Neural crest cell (in vitro differentiated cells): Measurements from ENCODE around the gene TCP10L. TPM values are rescaled to one million over a fixed set of nuclear protein-coding genes. Genes with fewer than 3 reads are reported as not detected.

Source experiments
- DNase-seq: peaks from one replicate; pipeline ENCODE4 v3.0.0; 2021; ENCODE audit warnings: low read depth, mixed read lengths, low spot score
- H3K27ac Mint-ChIP-seq: one replicate; pipeline ENCODE4 v1.8.0; 2021; ENCODE audit warnings: mild to moderate bottlenecking, mixed read lengths; ENCODE audit not compliant: unreplicated experiment
- H3K27me3 Mint-ChIP-seq: 2 replicates; pipeline ENCODE4 v1.8.0; 2021; ENCODE audit warnings: low read depth, mild to moderate bottlenecking, mixed read lengths
- H3K36me3 Mint-ChIP-seq: 2 replicates; pipeline ENCODE4 v1.8.0; 2021; ENCODE audit warnings: low read depth, mild to moderate bottlenecking, mixed read lengths
- H3K4me1 Mint-ChIP-seq: 2 replicates; pipeline ENCODE4 v1.8.0; 2021; ENCODE audit warnings: mixed read lengths
- H3K4me3 Mint-ChIP-seq: one replicate; pipeline ENCODE4 v1.8.0; 2021; ENCODE audit warnings: mild to moderate bottlenecking, mixed read lengths
- H3K9me3 Mint-ChIP-seq: 2 replicates; pipeline ENCODE4 v1.8.0; 2021; ENCODE audit warnings: mixed read lengths
- total RNA-seq: library from RNA; stranded (reverse); gene quantifications from 2 replicates; pipeline ENCODE4 v1.2.1, GENCODE V29; 2021
- TF ChIP-seq, protein P1 (sequence below): fragments of 200-600 bp; sonication (generic); conservative IDR thresholded peaks from 2 replicates; pipeline ENCODE4 v1.5.0; 2021; ENCODE audit warnings: antibody characterized with exemption, mild to moderate bottlenecking

TCP10L gene
- total RNA-seq, 1 donor from 2014 or later = 1.7 TPM

DNA sequence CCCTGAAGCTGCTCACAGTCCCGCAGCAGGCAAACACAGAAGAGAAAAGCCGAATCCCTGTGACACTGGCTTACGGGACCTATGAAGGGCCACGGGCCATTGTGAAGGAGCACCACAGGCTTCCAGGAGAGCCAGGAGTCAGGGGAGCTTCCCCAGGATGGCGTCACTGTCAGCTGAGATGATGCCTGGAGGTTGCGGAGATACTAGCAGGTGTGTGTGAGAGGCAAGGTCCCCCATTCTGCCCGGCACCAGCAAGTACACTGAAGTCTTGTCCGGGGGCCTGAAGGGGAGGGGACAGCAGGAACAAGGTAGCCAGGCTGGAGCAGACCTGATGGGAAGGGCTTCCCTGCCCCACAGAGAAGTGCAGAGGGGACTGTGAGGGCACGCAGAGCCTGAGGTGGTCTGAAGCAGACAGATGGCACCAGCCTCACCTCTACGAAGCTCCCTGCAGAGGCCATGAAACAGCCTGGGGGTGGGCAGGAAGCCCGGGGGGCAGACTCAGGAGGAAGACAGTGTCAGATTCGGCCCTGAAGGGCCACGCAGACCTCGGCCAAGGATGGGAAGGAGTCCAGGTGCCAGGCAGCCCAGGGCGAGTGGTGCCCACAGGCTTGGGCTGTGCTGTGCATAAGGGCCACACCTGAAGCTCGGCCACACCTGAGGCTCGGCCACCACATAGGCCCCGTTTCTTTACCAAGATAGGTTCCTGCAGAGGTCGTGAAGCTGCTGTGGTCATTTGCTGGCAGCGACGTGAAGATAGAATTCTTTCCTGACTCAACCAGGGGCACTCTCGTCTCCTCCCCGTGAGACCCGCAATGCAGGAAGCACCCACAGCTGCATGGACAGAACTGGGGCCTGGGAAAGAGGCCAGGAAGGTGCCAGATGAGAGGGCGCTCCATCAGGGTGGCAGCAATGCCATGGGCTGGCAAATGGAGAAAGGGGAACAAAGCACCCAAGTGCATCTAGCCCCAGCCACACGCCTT lies 10.1 kb downstream of the TCP10L start:
- TF ChIP-seq, protein P1, sequence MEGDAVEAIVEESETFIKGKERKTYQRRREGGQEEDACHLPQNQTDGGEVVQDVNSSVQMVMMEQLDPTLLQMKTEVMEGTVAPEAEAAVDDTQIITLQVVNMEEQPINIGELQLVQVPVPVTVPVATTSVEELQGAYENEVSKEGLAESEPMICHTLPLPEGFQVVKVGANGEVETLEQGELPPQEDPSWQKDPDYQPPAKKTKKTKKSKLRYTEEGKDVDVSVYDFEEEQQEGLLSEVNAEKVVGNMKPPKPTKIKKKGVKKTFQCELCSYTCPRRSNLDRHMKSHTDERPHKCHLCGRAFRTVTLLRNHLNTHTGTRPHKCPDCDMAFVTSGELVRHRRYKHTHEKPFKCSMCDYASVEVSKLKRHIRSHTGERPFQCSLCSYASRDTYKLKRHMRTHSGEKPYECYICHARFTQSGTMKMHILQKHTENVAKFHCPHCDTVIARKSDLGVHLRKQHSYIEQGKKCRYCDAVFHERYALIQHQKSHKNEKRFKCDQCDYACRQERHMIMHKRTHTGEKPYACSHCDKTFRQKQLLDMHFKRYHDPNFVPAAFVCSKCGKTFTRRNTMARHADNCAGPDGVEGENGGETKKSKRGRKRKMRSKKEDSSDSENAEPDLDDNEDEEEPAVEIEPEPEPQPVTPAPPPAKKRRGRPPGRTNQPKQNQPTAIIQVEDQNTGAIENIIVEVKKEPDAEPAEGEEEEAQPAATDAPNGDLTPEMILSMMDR = no peak
- Mint-ChIP-seq H3K27me3 (no peaks in the 10 kb centered on the region), H3K27ac (peak overlapping the region; percentile 88), H3K9me3 (no peaks in the 10 kb centered on the region), H3K4me1 (peaks cover 9% of the 10 kb centered on the region), H3K36me3 (no peaks in the 10 kb centered on the region), H3K4me3 (no peak overlapping the region)
- no peak for DNase-seq

GRCh38 chr21:32572574-32573420 lies 12.5 kb downstream of the TCP10L start:
- H3K4me1 Mint-ChIP-seq = peaks cover 24% of the 10 kb centered on the region
- H3K4me3 Mint-ChIP-seq = no peak overlapping the region
- no peak for DNase-seq
- H3K27me3 Mint-ChIP-seq = no peaks in the 10 kb centered on the region
- no peak overlapping the region for H3K27ac Mint-ChIP-seq
- TF ChIP-seq, protein P1 = no peak
- H3K9me3 Mint-ChIP-seq = no peaks in the 10 kb centered on the region
- peaks cover under 1% of the 10 kb centered on the region for H3K36me3 Mint-ChIP-seq

- H3K4me3 Mint-ChIP-seq = peak overlapping the region; percentile 93
- TF ChIP-seq, protein P1 = no peak
- peaks cover 2% of the 10 kb centered on the region for H3K9me3 Mint-ChIP-seq
- H3K27ac Mint-ChIP-seq = no peak overlapping the region
- H3K27me3 Mint-ChIP-seq = no peaks in the 10 kb centered on the region
- DNase-seq = no peak
- peaks cover 16% of the 10 kb centered on the region for H3K36me3 Mint-ChIP-seq
- peaks cover 24% of the 10 kb centered on the region for H3K4me1 Mint-ChIP-seq
Measured at GRCh38 chr21:32570456-32570855, 14.9 kb downstream of the TCP10L start.

DNA sequence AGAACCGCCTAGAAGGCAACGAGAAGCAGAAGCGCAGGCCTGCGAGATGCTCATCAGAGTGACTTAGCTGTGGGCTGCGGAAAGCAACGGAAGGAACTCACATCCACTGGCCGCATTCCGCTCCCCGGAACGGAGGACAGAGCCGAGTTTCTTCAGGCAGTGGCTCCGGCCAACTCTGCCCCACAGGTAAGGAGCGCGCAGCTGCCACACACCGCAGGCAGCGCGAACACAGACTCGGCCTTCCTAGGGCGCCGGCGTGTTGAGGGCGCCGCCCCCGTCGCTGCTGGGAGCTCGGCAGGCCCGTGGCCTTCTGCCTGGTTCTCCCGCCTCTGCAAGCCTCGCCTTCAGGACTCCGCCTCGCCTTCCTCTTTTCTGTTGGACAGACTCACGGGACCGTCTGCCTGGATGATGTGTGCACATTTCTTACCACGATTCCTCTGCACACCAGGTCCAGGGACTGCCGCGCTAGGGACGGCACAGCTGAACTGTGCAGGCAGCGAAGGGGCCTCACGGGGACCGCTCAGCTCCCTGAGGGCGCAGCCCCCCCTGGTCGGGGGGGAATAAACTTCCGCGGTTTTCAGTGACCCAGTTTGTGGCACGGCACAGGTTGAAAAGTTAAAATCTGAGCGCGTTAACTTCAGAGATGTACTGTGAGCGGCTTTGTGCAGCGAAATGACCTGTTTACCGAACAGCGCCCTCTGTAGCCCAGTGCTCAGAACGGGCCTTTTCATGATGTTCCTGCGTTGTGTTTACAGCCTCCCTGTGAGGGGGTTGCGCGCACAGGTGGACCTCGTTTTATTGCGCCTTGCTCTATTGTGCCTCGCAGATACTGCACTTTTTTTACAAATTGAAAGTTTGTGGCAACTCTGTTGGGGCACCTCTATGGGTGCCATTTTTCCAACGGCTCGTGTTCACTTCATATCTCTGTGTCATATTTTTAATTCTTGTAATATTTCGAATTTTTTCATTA lies 15.8 kb downstream of the TCP10L start:
- Mint-ChIP-seq H3K27ac (peak overlapping the region; percentile 58), H3K4me3 (peak overlapping the region; percentile 93), H3K4me1 (peaks cover 24% of the 10 kb centered on the region), H3K9me3 (peaks cover 11% of the 10 kb centered on the region), H3K27me3 (no peaks in the 10 kb centered on the region), H3K36me3 (peaks cover 25% of the 10 kb centered on the region)
- TF ChIP-seq, protein P1 = peak; percentile 91
- DNase-seq = peak; percentile 82
